Breast epithelium (tissue), 3 donors: Measurements from ENCODE around the gene PLB1.

Source experiments
- POLR2A ChIP-seq: fragments of 450-650 bp; IDR thresholded peaks from one replicate; pipeline ENCODE4 v1.6.1; 2016; ENCODE audit warnings: antibody characterized with exemption, mild to moderate bottlenecking, moderate library complexity
- POLR2AphosphoS5 ChIP-seq, 3 donors: sonication (generic); formaldehyde crosslinking; IDR thresholded peaks; one replicate each; pipeline ENCODE4 v1.6.1; 2017; ENCODE audit warnings: antibody characterized with exemption in 3 of 3
- TF ChIP-seq, protein P1 (sequence below), 3 donors: fragments of 450-650 bp; IDR thresholded peaks; one replicate each; pipeline ENCODE4 v1.5.1; 2016 to 2017; ENCODE audit warnings: antibody characterized with exemption in 3 of 3, mild to moderate bottlenecking in 3 of 3, moderate library complexity in 3 of 3

DNA sequence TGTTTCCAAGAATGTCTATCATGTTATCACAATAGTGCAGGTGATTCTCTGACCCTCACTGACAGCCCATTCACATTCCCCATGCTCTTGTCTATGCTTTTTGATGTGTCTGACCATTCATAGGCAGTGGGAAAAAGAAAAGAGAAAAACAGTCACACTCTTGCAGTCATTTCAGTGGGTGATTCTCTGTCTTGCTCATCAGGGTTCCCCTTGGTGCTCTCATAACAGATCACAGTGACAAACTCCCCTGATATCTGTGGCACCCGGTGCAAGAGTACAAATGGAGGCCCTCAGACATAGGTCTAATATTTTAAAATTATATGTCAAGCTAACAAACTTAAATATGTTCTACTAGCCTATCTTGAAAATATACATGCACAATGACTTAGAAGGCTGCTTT is 183.1 kb downstream of the PLB1 start:
- TF ChIP-seq, protein P1, sequence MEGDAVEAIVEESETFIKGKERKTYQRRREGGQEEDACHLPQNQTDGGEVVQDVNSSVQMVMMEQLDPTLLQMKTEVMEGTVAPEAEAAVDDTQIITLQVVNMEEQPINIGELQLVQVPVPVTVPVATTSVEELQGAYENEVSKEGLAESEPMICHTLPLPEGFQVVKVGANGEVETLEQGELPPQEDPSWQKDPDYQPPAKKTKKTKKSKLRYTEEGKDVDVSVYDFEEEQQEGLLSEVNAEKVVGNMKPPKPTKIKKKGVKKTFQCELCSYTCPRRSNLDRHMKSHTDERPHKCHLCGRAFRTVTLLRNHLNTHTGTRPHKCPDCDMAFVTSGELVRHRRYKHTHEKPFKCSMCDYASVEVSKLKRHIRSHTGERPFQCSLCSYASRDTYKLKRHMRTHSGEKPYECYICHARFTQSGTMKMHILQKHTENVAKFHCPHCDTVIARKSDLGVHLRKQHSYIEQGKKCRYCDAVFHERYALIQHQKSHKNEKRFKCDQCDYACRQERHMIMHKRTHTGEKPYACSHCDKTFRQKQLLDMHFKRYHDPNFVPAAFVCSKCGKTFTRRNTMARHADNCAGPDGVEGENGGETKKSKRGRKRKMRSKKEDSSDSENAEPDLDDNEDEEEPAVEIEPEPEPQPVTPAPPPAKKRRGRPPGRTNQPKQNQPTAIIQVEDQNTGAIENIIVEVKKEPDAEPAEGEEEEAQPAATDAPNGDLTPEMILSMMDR (IDR thresholded peaks at IDR 0.05): no peak
- TF ChIP-seq POLR2AphosphoS5 (IDR thresholded peaks at IDR 0.05): no peak
- TF ChIP-seq POLR2A: no peak
